Measurements from ENCODE around the gene MANSC1.
"Not testable (repeated sequence)": the region's sequence is repeated elsewhere in the genome, so short reads cannot be mapped to it uniquely, and the experiment has no call there.

Gene MANSC1

GRCh38 chr12:12365931-12366431, 15.9 kb upstream of the MANSC1 start:
- peak in 26 of 56 donors; percentile 6 to 61 (median 26) for DNase-seq

DNA sequence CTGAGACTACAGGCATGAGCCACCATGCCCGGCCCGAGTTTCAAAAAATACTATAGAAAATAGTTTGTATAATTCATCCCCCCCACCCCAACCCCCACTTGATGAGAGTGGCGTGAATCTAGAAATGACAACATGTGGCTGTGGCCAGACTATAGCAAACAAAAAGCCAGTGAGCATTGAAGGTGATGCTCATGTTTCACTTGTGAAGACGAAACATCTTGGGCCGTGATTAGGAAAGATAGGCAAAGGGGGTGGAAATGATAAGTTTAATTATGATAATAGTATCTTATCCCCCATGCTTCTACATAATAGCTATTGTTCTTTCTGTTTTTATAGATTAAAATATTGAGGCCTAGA, 15.4 kb upstream of the MANSC1 start:
- no peak for DNase-seq

DNA sequence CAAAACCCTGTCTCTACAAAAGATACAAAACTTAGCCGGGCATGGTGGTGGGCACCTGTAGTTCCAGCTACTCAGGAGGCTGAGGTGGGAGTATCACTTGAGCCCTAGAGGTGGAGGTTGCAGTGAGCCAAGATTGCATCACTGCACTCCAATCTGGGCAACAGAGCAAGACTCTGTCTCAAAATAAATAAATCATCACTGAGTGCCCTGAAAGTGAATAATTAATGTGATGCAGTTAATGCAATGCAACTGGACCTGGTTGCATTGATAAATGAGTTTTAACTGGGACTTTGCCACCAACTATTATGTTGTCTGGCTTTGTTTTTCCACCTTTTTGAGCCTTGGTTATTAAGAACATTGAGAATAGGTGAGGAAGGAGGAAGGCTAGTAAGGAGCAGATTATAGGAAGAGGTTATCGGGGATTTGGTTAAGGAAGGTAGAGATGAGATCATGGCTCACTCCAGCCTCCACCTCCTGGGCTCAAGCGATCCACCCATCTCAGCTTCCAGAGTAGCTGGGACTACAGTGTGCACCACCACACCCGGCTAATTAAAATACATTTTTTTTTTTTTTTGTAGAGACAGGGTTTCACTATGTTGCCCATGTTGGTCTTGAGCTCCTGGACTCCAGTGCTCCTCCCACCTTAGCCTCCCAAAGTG, 14.9 kb upstream of the MANSC1 start:
- DNase-seq = no peak

GRCh38 chr12:12358528-12358927, 8.5 kb upstream of the MANSC1 start:
- no peak for DNase-seq

DNA sequence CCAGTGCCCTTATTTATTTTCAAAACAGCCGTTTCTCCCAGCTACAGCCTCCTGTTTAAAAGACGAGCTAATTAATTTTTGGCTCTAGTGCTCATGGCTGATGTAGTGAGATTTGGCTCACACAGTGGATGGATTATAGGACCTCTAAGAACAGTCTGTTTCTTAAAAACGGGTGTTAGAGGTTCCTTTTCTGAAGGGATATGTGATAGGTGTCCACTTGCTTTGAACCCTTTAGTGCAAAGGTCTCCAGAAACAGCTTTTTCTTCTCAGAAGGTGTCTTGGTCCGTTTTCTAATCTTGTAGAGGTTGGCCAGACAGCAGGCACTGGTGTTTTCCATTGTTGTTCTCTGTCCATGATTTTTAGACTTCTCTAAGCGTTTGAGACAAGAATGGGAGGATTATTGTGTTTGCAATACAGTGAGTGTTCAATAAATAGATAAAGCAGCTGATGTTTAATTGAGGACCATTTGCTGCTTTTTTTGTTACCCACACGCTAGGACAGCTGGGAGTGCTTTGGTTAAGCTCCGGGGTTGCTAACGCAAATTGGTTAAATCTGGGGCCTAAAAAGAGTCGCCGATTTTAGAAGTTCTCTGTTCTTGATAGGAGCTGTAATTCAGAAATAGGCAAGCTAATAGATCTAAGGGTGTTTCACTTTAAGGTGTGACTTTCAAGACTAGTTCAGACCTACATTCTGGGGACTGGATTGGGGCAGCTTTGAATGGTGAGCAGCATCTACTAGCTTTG, 7.8 kb upstream of the MANSC1 start:
- DNase-seq = peak in 8 of 56 donors; percentile 9 to 62 (median 20)

GRCh38 chr12:12356896-12357718, 7.1 kb upstream of the MANSC1 start, which contains the start of gene BORCS5:
TSS of gene BORCS5 (plus strand) at chr12:12357078. CDS start at chr12:12357452, 374 bp downstream.
- DNase-seq = peak; percentile 49 to 99 (median 92)

GRCh38 chr12:12356467-12356895, 6.4 kb upstream of the MANSC1 start:
- no peak for DNase-seq

DNA sequence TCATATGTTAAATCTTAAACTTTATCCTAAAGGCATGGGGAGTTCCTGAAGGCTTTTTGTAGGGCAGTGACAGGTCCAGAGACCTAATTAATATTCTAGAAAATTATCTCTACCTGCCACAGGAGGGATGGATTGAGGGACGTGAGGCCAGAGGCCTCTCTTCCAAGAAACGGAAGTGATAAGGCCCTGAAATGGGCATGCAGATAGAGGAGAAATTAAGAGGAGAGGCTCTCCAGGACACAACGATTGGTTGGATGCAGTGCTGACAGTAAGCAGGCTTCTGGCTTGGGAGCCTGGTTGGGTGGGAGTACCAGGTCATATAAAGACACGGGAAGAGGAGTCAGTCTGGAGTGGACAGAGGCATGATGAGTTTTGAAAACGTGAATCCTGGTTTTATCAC, 3.8 kb upstream of the MANSC1 start:
- DNase-seq = no peak

GRCh38 chr12:12353276-12353675, 3.2 kb upstream of the MANSC1 start:
- DNase-seq = no peak

GRCh38 chr12:12351468-12352185, 1.6 kb upstream of the MANSC1 start:
- not testable (repeated sequence) for DNase-seq

DNA sequence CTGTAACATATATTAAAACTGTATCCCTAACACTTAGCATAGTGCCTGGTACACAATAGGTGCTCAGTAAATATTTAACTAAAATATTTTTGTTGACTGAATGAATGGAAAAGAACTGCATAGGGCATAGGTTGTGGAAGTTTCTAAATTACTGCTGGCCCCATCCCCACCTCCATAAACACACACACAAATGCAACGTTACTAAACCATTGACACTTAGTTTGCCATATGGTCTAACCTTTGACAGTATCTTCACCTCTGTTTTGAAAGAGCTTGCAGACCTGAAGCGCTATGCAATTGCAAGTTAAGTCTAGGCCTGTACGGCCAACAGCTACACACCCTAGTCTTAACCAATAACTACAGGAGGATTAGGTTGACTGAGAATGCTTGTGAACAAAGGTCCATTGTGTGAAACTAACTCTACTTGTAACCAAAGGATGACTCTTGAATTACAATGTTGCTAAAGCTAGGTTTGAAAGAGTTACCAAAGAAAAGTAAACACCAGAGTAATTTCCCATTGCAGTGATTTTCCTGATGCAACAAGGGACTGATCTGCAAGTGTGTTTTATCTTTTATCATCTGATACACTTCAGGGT, 924 bp upstream of the MANSC1 start:
- no peak for DNase-seq

GRCh38 chr12:12338527-12339168, 11.4 kb downstream of the MANSC1 start:
- no peak for DNase-seq

GRCh38 chr12:12336511-12336910, 13.5 kb downstream of the MANSC1 start:
- no peak for DNase-seq

- DNase-seq = no peak
Measured at GRCh38 chr12:12336049-12336411, 14.0 kb downstream of the MANSC1 start.

DNA sequence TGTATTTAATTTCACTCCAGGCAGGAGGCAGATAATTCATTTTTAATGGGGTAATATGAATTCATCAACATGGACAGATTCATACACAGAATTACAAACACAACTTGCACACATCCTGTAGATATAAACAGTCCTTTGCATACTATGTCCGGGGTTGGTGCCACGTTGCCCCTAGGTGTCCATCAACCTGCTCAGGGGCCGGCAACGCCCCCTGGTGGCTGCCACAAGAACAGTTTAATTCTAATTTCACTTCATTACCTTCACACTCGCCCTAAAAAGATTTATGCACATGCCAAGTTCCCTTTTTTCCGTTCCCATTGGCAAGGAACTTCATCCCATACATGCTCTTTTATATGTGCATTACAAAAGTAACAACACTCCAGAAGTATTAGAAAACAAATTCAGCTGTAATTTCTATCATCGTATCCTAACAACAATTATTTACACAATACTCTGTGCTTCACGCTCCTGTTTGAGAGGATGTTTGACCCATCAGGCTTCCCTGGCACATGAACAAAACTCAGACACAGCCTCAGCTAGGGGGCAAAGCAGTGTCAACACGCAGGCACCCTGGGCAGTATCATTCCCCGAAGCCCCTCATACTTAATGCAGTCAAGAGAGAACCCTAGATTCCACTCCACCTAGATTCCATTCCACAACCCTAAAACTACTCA, 15.5 kb downstream of the MANSC1 start:
- DNase-seq = peak in 17 of 56 donors; percentile 2 to 44 (median 14)

DNA sequence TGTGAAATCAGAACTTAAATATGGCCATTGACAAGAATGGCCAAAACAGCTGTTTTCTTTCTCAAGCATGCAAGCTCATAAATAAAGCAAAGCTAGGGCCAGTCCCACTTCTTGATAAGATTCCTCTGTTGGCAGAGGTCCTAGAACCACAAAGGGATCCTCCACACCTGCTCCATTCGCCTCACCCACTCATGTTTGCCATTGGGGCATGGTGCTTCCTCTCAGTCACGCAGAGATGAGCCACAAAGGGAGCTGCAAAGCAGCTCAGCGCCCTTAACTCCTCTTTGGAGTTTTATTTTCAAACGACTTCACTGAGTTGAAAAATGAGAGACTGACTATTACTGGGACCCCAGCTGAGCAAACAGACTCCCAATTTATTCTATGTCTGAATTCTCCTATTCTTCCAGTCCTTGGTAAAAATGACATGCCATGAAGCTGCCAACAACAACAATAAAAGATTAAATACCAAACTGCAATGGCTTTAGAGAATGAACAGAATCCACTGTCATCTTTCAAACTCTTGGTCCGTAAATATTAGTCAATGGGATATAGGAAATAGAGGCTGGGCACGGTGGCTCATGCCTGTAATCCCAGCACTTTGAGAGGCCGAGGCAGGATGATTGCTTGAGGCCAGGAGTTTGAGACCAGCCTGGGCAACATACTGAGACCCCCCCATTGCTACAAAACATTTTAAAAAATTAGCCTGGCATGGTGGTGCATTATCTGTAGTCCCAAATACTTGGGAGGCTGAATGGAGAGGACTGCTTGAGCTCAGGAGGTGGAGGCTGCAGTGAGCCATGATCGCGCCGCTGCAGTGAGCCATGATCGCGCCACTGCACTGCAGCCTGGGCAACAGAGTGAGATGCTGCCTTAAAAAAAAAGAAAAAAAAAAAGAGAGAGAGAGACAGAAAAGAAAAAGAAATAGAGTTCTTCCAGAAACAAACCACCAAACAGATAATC, 16.4 kb downstream of the MANSC1 start:
- DNase-seq = peak in 4 of 56 donors; percentile 2 to 21 (median 8)

DNA sequence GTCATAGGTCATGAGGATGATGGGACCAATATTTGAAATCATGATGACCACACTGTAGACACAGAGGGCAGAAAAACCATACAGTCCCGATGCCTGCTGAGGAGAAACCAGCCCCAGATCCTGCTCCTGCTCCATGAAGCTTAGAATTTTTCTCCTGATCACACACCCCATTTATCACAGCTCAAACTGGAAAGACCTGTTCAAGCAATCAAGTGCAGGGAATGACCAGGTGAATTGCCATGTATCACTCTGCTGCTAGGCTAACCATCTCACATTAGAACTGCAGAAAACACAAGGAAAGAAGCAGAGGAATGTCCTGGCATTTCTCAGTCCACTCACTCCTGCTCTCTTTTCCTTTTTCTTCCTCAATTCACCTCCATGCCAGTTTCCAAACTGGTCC, 18.1 kb downstream of the MANSC1 start:
- DNase-seq = no peak

GRCh38 chr12:12331244-12331771, 18.7 kb downstream of the MANSC1 start:
- DNase-seq = peak in 14 of 56 donors; percentile 4 to 74 (median 16)

All from amygdala (tissue), 56 donors.